Measurements from ENCODE around the gene DIO1. TPM values are rescaled to one million over a fixed set of nuclear protein-coding genes. Genes with fewer than 3 reads are reported as not detected.

DIO1 gene
- polyA plus RNA-seq, 1 of the 3 experiments (the other 2 are of a cell fraction), result not detected

DNA sequence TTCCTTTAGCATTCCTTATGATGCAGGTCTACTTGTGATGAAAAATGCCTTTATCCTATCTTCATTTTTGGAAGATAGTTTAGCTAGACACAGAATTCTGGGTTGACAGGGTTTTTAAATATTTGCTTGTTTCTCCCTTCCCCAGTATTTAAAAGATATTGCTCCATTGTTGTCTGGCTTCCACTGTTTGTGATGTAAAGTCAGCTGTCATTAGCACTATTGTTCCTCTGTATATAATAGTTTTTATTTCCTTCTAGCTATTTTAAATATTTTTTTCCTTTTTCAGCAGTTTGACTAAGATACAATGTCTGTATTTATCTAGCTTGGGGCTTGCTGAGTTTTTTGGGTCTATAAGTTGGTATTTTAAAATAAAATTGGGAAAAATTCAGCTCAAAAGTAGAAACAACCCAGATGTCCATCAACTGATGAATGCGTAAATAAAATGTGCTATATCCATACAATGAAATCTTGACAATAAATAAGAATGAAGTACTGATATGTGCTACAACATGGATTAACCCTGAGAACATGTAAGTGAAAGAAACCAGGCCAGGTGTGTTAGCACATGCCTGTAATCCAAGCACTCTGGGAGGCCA lies 40.3 kb downstream of the DIO1 start:
- ChIA-PET POLR2A (interaction anchor here (1.3 kb wide), 1 partner anchor 11 kb away, joined by 5 read pairs; the partner anchor contains the start of gene IFT25), CTCF (interaction anchor here (0.8 to 1.2 kb wide), 4 partner anchors 10 to 73 kb away, joined by 3 to 5 read pairs (median 3); no protein-coding TSS in a partner anchor)
- peaks cover 15 to 89% of the 10 kb centered on the region in 2 experiments for H3K36me3 ChIP-seq (replicated peaks in 1 of 2; ENCODE audit: control insufficient read depth in 1 of 2, insufficient read depth in 2 of 2, low read length in 1 of 2)

DNA sequence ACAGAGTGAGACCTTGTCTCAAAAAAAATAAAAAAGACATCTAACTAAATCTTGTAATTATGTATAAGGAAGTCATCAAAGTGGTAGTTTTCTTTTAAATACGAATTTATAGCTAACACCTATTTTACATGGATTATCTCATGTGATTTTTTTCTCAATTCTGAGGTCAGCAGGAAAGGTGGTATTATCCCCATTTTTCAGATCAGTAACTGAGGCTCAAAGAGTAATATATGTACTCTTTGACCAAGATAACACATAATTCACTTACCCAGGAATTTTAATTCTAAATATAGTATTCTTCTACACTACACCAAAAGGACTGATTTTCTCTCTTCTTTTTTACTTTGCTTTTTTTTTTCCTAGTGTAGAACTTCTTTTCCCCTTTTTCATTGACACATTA lies 42.4 kb downstream of the DIO1 start:
- Histone ChIP-seq H4K20me1 (ENCODE audit: insufficient read depth) (no peaks in the 10 kb centered on the region), H3K9me2 (no peaks in the 10 kb centered on the region), H3K4me1 (ENCODE audit: control insufficient read depth in 1 of 2, insufficient read depth in 2 of 2, low read depth in 1 of 2, low read length in 1 of 2) (no peaks in the 10 kb centered on the region), H3K4me3 (ENCODE audit: low read depth in 2 of 2, low read length in 1 of 2) (no peak overlapping the region), H3F3A (replicated peaks; ENCODE audit: insufficient read depth) (no peaks in the 10 kb centered on the region), H3K9me3 (peaks cover 23% of the 10 kb centered on the region; the same call in 1 of the 2 replicates), H3K27ac (ENCODE audit: low read depth in 2 of 2, low read length in 1 of 2) (no peak overlapping the region), H3K9ac (no peak overlapping the region), H3K4me2 (no peak overlapping the region), H2AFZ (ENCODE audit: low read depth) (no peak overlapping the region), H3K79me2 (ENCODE audit: insufficient read depth) (peaks cover 29% of the 10 kb centered on the region), H3K27me3 (ENCODE audit: insufficient read depth) (no peaks in the 10 kb centered on the region), H3K36me3 (replicated peaks in 1 of 2; ENCODE audit: control insufficient read depth in 1 of 2, insufficient read depth in 2 of 2, low read length in 1 of 2) (peaks cover 14 to 76% of the 10 kb centered on the region in 2 experiments)
- ChIA-PET CTCF (interaction anchor here (0.8 kb wide), 1 partner anchor 58 kb away, joined by 3 read pairs; no protein-coding TSS in a partner anchor), POLR2A (interaction anchor here (1.0 kb wide), 1 partner anchor 9 kb away, joined by 3 read pairs; the partner anchor contains the start of gene IFT25)
- WGBS (ENCODE audit: low lambda C conversion rate), result 90% methylated on average over 1 of the region's 1 CpG
- DNase-seq, result no peak
- TF ChIP-seq ELF1 (IDR thresholded peaks at IDR 0.05), result no peak
- TF ChIP-seq GATA2 (CRISPR knock-in tag; IDR thresholded peaks at IDR 0.05), result no peak
- TF ChIP-seq, protein P1, sequence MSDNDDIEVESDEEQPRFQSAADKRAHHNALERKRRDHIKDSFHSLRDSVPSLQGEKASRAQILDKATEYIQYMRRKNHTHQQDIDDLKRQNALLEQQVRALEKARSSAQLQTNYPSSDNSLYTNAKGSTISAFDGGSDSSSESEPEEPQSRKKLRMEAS (IDR thresholded peaks at IDR 0.05; ENCODE audit: low read depth), result no peak
- no peak for TF ChIP-seq USF1 (IDR thresholded peaks at IDR 0.05; ENCODE audit: borderline replicate concordance, low read depth)
- TF ChIP-seq YY1 (IDR thresholded peaks at IDR 0.05; ENCODE audit: low read depth), result no peak
- TF ChIP-seq EP300 (IDR thresholded peaks at IDR 0.05; ENCODE audit: borderline replicate concordance in 1 of 2, low read depth in 1 of 2, low read length in 1 of 2), result no peak
- TF ChIP-seq, protein P2, sequence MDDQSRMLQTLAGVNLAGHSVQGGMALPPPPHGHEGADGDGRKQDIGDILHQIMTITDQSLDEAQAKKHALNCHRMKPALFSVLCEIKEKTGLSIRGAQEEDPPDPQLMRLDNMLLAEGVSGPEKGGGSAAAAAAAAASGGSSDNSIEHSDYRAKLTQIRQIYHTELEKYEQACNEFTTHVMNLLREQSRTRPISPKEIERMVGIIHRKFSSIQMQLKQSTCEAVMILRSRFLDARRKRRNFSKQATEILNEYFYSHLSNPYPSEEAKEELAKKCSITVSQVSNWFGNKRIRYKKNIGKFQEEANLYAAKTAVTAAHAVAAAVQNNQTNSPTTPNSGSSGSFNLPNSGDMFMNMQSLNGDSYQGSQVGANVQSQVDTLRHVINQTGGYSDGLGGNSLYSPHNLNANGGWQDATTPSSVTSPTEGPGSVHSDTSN (IDR thresholded peaks at IDR 0.05), result no peak
- TF ChIP-seq SMC3 (IDR thresholded peaks at IDR 0.05; ENCODE audit: low read depth, low read length), result no peak
- no peak for TF ChIP-seq REST (IDR thresholded peaks at IDR 0.05; ENCODE audit: low read depth, low read length)
- no peak for TF ChIP-seq GABPA (IDR thresholded peaks at IDR 0.05; ENCODE audit: low read depth)
- no peak for TF ChIP-seq NRF1 (IDR thresholded peaks at IDR 0.05; ENCODE audit: low read depth, low read length)
- no peak for TF ChIP-seq MXI1 (IDR thresholded peaks at IDR 0.05; ENCODE audit: low read depth, low read length)

More for the DNA sequence above, 40.3 kb downstream of the DIO1 start:
- Histone ChIP-seq H3K4me1 (ENCODE audit: control insufficient read depth in 1 of 2, insufficient read depth in 2 of 2, low read depth in 1 of 2, low read length in 1 of 2) (no peaks in the 10 kb centered on the region), H3K27ac (ENCODE audit: low read depth in 2 of 2, low read length in 1 of 2) (no peak overlapping the region), H3K4me2 (no peak overlapping the region), H3K4me3 (ENCODE audit: low read depth in 2 of 2, low read length in 1 of 2) (no peak overlapping the region), H3K79me2 (ENCODE audit: insufficient read depth) (peaks cover 22% of the 10 kb centered on the region), H4K20me1 (ENCODE audit: insufficient read depth) (no peaks in the 10 kb centered on the region), H3K9me3 (peaks cover 27% of the 10 kb centered on the region; the same call in 1 of the 2 replicates), H3K27me3 (ENCODE audit: insufficient read depth) (no peaks in the 10 kb centered on the region), H2AFZ (ENCODE audit: low read depth) (no peak overlapping the region), H3K9ac (no peak overlapping the region), H3K9me2 (no peaks in the 10 kb centered on the region), H3F3A (replicated peaks; ENCODE audit: insufficient read depth) (no peaks in the 10 kb centered on the region)
- no peak for DNase-seq
- TF ChIP-seq MEF2A (IDR thresholded peaks at IDR 0.05; ENCODE audit: borderline replicate concordance, low read depth), result no peak
- TF ChIP-seq RFX5 (IDR thresholded peaks at IDR 0.05; ENCODE audit: low read length), result no peak
- TF ChIP-seq TAF1 (IDR thresholded peaks at IDR 0.05; ENCODE audit: borderline replicate concordance, low read depth, low read length), result no peak
- TF ChIP-seq JUND (IDR thresholded peaks at IDR 0.05), result no peak
- TF ChIP-seq YY1 (IDR thresholded peaks at IDR 0.05; ENCODE audit: low read depth), result no peak
- TF ChIP-seq FOXM1 (IDR thresholded peaks at IDR 0.05; ENCODE audit: low read depth), result no peak
- no peak for TF ChIP-seq RCOR1 (IDR thresholded peaks at IDR 0.05; ENCODE audit: low read length)
- TF ChIP-seq SIN3A (IDR thresholded peaks at IDR 0.05; ENCODE audit: borderline replicate concordance, low read depth, low read length), result no peak
- TF ChIP-seq NFIC (IDR thresholded peaks at IDR 0.05; ENCODE audit: borderline replicate concordance), result no peak
- no peak for TF ChIP-seq CHD2 (IDR thresholded peaks at IDR 0.05; ENCODE audit: low read length, partially characterized antibody)
- no peak for TF ChIP-seq POLR2AphosphoS5 (IDR thresholded peaks at IDR 0.05; ENCODE audit: low read depth, low read length)
- TF ChIP-seq, protein P3, sequence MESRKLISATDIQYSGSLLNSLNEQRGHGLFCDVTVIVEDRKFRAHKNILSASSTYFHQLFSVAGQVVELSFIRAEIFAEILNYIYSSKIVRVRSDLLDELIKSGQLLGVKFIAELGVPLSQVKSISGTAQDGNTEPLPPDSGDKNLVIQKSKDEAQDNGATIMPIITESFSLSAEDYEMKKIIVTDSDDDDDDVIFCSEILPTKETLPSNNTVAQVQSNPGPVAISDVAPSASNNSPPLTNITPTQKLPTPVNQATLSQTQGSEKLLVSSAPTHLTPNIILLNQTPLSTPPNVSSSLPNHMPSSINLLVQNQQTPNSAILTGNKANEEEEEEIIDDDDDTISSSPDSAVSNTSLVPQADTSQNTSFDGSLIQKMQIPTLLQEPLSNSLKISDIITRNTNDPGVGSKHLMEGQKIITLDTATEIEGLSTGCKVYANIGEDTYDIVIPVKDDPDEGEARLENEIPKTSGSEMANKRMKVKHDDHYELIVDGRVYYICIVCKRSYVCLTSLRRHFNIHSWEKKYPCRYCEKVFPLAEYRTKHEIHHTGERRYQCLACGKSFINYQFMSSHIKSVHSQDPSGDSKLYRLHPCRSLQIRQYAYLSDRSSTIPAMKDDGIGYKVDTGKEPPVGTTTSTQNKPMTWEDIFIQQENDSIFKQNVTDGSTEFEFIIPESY (IDR thresholded peaks at IDR 0.05; ENCODE audit: borderline replicate concordance, low read depth), result no peak
- TF ChIP-seq ELF1 (IDR thresholded peaks at IDR 0.05), result no peak
- 94% methylated on average over 1 of the region's 1 CpG for WGBS (ENCODE audit: low lambda C conversion rate)

Data from SK-N-SH (cell line).